LNCaP clone FGC (cell line): ENCODE data around the gene RHOT2.

Experiments
- DNase-seq: peaks from one replicate; pipeline ENCODE4 v3.0.0-alpha.2; 2011; ENCODE audit warnings: low read depth
- H3K4me3 ChIP-seq: 2 replicates; pipeline ENCODE4 v1.5.1; 2011; ENCODE audit warnings: mild to moderate bottlenecking, low read depth, low read length, control low read depth
- CTCF ChIP-seq: IDR thresholded peaks from 2 replicates; pipeline ENCODE4 v1.5.1; 2012; ENCODE audit warnings: mild to moderate bottlenecking; ENCODE audit not compliant: control insufficient read depth, insufficient read depth; ENCODE audit errors: extremely low read depth

The RHOT2 gene

GRCh38 chr16:704552-705380, 36.8 kb downstream of the RHOT2 start:
- DNase-seq = no peak
- TF ChIP-seq CTCF = no peak
- peak overlapping the region; percentile 55 for H3K4me3 ChIP-seq

GRCh38 chr16:705431-706188, 37.7 kb downstream of the RHOT2 start, which contains the start of gene FBXL16:
Gene FBXL16, minus strand, starts transcription at chr16:705801. Its CDS starts 8,396 bp downstream, at chr16:697405.
- DNase-seq = no peak
- peak within 1 kb of the TSS; percentile 55 for H3K4me3 ChIP-seq
- no peak for TF ChIP-seq CTCF

GRCh38 chr16:706189-707061, 38.5 kb downstream of the RHOT2 start:
- DNase-seq = no peak
- H3K4me3 ChIP-seq = 0 out of 2 replicates have a peak overlapping the region, but pooled peaks have one; percentile 7
- TF ChIP-seq CTCF = no peak

GRCh38 chr16:707062-707538, 39.2 kb downstream of the RHOT2 start:
- no peak for DNase-seq
- TF ChIP-seq CTCF = no peak
- H3K4me3 ChIP-seq = no peak overlapping the region

GRCh38 chr16:708019-708418, 40.1 kb downstream of the RHOT2 start:
- H3K4me3 ChIP-seq = no peak overlapping the region
- no peak for DNase-seq
- TF ChIP-seq CTCF = no peak

GRCh38 chr16:708959-709358, 41.0 kb downstream of the RHOT2 start:
- TF ChIP-seq CTCF = no peak
- no peak overlapping the region for H3K4me3 ChIP-seq
- no peak for DNase-seq
